ENCODE data around the gene COPB2.
A peak's percentile ranks its signal among the peaks of the same experiment; 100 is the strongest.

GRCh38 chr3:139310474-139310933 lies 78.9 kb downstream of the COPB2 start:
- TF ChIP-seq CTCF (IDR thresholded peaks at IDR 0.05) (no peak), POLR2A (IDR thresholded peaks at IDR 0.05) (no peak), POLR2AphosphoS5 (IDR thresholded peaks at IDR 0.05) (peak; percentile 17)
